Adrenal gland (tissue), 5 donors: Measurements from ENCODE around the gene EPHA6.
"Not testable (repeated sequence)": the region's sequence is repeated elsewhere in the genome, so short reads cannot be mapped to it uniquely, and the experiment has no call there.

ENCODE experiments used
- CTCF ChIP-seq, 6 experiments: fragments of 450-650 bp in 4 of 6; fragments of 200-600 bp in 2 of 6; sonication (generic) in 1 of 6; IDR thresholded peaks; 1 replicate in 5 of 6; 2 replicates in 1 of 6; pipeline versions ENCODE4 v1.5.1 to v1.8.0; 2016 to 2021; ENCODE audit warnings: antibody characterized with exemption in 6 of 6, mild to moderate bottlenecking in 2 of 6, moderate library complexity in 1 of 6
- POLR2A ChIP-seq, 2 donors: fragments of 450-650 bp; IDR thresholded peaks; one replicate each; pipeline ENCODE4 v1.6.1; 2017; ENCODE audit warnings: antibody characterized with exemption in 2 of 2, mild to moderate bottlenecking in 2 of 2, moderate library complexity in 1 of 2
- donor health status: DM: no; HTN: no; CAD: no.

DNA sequence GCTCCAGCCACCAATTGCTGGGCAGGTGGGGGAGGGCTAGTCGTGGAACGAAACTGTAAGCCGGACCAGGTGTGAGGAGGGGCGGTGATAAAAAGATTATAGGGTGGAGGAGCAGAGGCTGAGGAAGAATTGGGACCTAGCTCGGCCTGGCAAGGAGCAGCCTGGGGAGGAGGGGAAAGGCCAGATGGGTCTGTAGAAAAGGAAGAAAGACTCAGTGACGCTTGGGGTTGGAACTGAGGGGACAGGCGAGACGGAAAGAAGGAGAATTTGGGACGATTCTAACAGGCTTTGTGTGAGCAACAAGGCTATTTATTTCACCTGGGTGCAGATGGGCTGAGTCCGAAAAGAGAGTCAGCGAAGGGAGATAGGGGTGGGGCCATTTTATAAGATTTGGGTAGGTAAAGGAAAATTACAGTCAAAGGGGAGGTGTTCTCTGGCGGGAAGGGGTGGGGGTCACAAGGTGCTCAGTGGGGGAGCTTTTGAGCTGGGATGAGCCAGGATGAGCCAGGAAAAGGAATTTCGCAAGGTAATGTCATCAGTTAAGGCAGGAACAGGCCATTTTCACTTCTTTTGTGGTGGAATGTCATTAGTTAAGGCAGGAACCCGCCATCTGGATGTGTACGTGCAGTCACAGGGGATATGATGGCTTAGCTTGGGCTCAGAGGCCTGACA, 462.6 kb downstream of the EPHA6 start:
- not testable (repeated sequence) for TF ChIP-seq CTCF, POLR2A (IDR thresholded peaks at IDR 0.05)
